ENCODE measurements around the gene PHACTR3.
"Not testable (repeated sequence)": the region's sequence is repeated elsewhere in the genome, so short reads cannot be mapped to it uniquely, and the experiment has no call there.

The PHACTR3 gene

GRCh38 chr20:59871096-59871495 is 266.8 kb downstream of the PHACTR3 start:
- Histone ChIP-seq H3K9me3 (ENCODE audit: control insufficient read depth in 1 of 2, low read length in 2 of 2) (no peaks in the 10 kb centered on the region), H3K4me3 (ENCODE audit: low read depth in 1 of 2, low read length in 2 of 2) (no peak overlapping the region), H3K27me3 (ENCODE audit: control insufficient read depth in 1 of 2, insufficient read depth in 2 of 2, low read length in 2 of 2) (no peaks in the 10 kb centered on the region), H3K4me1 (ENCODE audit: control insufficient read depth in 1 of 2, insufficient read depth in 2 of 2, low read length in 2 of 2) (no peaks in the 10 kb centered on the region), H3K9ac (ENCODE audit: low read depth in 1 of 2, low read length in 2 of 2) (no peak overlapping the region), H3K36me3 (ENCODE audit: control insufficient read depth in 1 of 2, insufficient read depth in 2 of 2, low read length in 2 of 2) (no peaks in the 10 kb centered on the region), H3K27ac (ENCODE audit: low read depth, low read length) (no peak overlapping the region)

DNA sequence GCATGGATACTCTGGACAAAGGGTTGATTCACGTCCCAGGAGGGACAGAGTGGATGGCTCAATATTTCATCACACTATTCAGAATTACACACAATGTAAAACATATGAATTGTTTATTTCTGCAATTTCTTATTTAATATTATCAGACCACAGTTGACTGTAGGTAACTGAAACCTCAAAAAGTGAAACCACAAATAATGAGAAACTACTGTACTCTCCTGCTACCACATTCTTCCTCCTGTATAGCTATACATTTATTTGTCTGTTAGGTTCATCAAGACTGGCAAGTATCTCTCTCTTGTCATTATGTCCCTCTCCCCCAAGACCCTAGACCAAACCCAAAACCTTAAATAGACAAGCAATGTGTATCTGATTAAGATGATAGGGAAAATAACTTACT is 269.1 kb downstream of the PHACTR3 start:
- H3K9ac ChIP-seq (ENCODE audit: low read depth in 1 of 2, low read length in 2 of 2), result no peak overlapping the region
- H3K4me3 ChIP-seq (ENCODE audit: low read depth in 1 of 2, low read length in 2 of 2), result no peak overlapping the region
- no peaks in the 10 kb centered on the region for H3K27me3 ChIP-seq (ENCODE audit: control insufficient read depth in 1 of 2, insufficient read depth in 2 of 2, low read length in 2 of 2)
- H3K36me3 ChIP-seq (ENCODE audit: control insufficient read depth in 1 of 2, insufficient read depth in 2 of 2, low read length in 2 of 2), result no peaks in the 10 kb centered on the region
- H3K27ac ChIP-seq (ENCODE audit: low read depth, low read length), result no peak overlapping the region
- no peaks in the 10 kb centered on the region for H3K9me3 ChIP-seq (ENCODE audit: control insufficient read depth in 1 of 2, low read length in 2 of 2)
- no peaks in the 10 kb centered on the region for H3K4me1 ChIP-seq (ENCODE audit: control insufficient read depth in 1 of 2, insufficient read depth in 2 of 2, low read length in 2 of 2)

DNA sequence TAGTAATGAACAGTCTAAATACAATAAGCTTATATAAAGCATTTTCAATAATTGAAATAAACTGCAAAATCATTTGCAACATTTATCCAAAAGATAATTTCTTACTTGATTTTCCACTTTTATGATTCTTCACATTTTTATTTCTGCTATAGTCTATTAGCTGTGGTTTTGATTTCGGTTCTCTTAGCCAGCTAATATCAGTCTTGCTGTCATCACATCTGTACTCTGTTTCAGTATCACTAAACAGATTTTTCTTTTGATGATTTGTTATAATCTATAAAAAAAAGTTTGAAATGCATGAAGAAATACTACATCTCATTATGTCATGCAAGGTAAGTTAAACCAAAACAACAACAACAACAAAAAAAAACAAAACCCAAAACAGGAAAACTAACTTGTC is 275.9 kb downstream of the PHACTR3 start:
- no peaks in the 10 kb centered on the region for H3K9me3 ChIP-seq (ENCODE audit: control insufficient read depth in 1 of 2, low read length in 2 of 2)
- H3K27me3 ChIP-seq (ENCODE audit: control insufficient read depth in 1 of 2, insufficient read depth in 2 of 2, low read length in 2 of 2), result no peaks in the 10 kb centered on the region
- H3K27ac ChIP-seq (ENCODE audit: low read depth, low read length), result no peak overlapping the region
- H3K4me3 ChIP-seq (ENCODE audit: low read depth in 1 of 2, low read length in 2 of 2), result no peak overlapping the region
- no peaks in the 10 kb centered on the region for H3K36me3 ChIP-seq (ENCODE audit: control insufficient read depth in 1 of 2, insufficient read depth in 2 of 2, low read length in 2 of 2)
- no peak overlapping the region for H3K9ac ChIP-seq (ENCODE audit: low read depth in 1 of 2, low read length in 2 of 2)
- no peaks in the 10 kb centered on the region for H3K4me1 ChIP-seq (ENCODE audit: control insufficient read depth in 1 of 2, insufficient read depth in 2 of 2, low read length in 2 of 2)

GRCh38 chr20:59884494-59884893 is 280.2 kb downstream of the PHACTR3 start:
- no peaks in the 10 kb centered on the region for H3K36me3 ChIP-seq (ENCODE audit: control insufficient read depth in 1 of 2, insufficient read depth in 2 of 2, low read length in 2 of 2)
- no peak overlapping the region for H3K4me3 ChIP-seq (ENCODE audit: low read depth in 1 of 2, low read length in 2 of 2)
- no peak overlapping the region for H3K27ac ChIP-seq (ENCODE audit: low read depth, low read length)
- H3K4me1 ChIP-seq (ENCODE audit: control insufficient read depth in 1 of 2, insufficient read depth in 2 of 2, low read length in 2 of 2), result no peaks in the 10 kb centered on the region
- H3K9me3 ChIP-seq (ENCODE audit: control insufficient read depth in 1 of 2, low read length in 2 of 2), result no peaks in the 10 kb centered on the region
- H3K9ac ChIP-seq (ENCODE audit: low read depth in 1 of 2, low read length in 2 of 2), result no peak overlapping the region
- no peaks in the 10 kb centered on the region for H3K27me3 ChIP-seq (ENCODE audit: control insufficient read depth in 1 of 2, insufficient read depth in 2 of 2, low read length in 2 of 2)

- Histone ChIP-seq H3K27me3 (ENCODE audit: control insufficient read depth in 1 of 2, insufficient read depth in 2 of 2, low read length in 2 of 2) (no peaks in the 10 kb centered on the region), H3K4me3 (ENCODE audit: low read depth in 1 of 2, low read length in 2 of 2) (no peak overlapping the region), H3K27ac (ENCODE audit: low read depth, low read length) (no peak overlapping the region), H3K9ac (ENCODE audit: low read depth in 1 of 2, low read length in 2 of 2) (no peak overlapping the region), H3K4me1 (ENCODE audit: control insufficient read depth in 1 of 2, insufficient read depth in 2 of 2, low read length in 2 of 2) (no peaks in the 10 kb centered on the region), H3K9me3 (ENCODE audit: control insufficient read depth in 1 of 2, low read length in 2 of 2) (no peaks in the 10 kb centered on the region), H3K36me3 (ENCODE audit: control insufficient read depth in 1 of 2, insufficient read depth in 2 of 2, low read length in 2 of 2) (no peaks in the 10 kb centered on the region)
These were observed 283.7 kb downstream of the PHACTR3 start for GRCh38 chr20:59888050-59888449.

GRCh38 chr20:59890035-59890434 is 285.7 kb downstream of the PHACTR3 start:
- H3K4me1 ChIP-seq (ENCODE audit: control insufficient read depth in 1 of 2, insufficient read depth in 2 of 2, low read length in 2 of 2); H3K36me3 ChIP-seq (ENCODE audit: control insufficient read depth in 1 of 2, insufficient read depth in 2 of 2, low read length in 2 of 2); H3K4me3 ChIP-seq (ENCODE audit: low read depth in 1 of 2, low read length in 2 of 2); H3K9ac ChIP-seq (ENCODE audit: low read depth in 1 of 2, low read length in 2 of 2); H3K9me3 ChIP-seq (ENCODE audit: control insufficient read depth in 1 of 2, low read length in 2 of 2); H3K27me3 ChIP-seq (ENCODE audit: control insufficient read depth in 1 of 2, insufficient read depth in 2 of 2, low read length in 2 of 2); H3K27ac ChIP-seq (ENCODE audit: low read depth, low read length): not testable (repeated sequence)

GRCh38 chr20:59891581-59891980 is 287.2 kb downstream of the PHACTR3 start:
- Histone ChIP-seq H3K4me3 (ENCODE audit: low read depth in 1 of 2, low read length in 2 of 2) (no peak overlapping the region), H3K27me3 (ENCODE audit: control insufficient read depth in 1 of 2, insufficient read depth in 2 of 2, low read length in 2 of 2) (no peaks in the 10 kb centered on the region), H3K27ac (ENCODE audit: low read depth, low read length) (no peak overlapping the region), H3K4me1 (ENCODE audit: control insufficient read depth in 1 of 2, insufficient read depth in 2 of 2, low read length in 2 of 2) (peaks cover 0 to 8% of the 10 kb centered on the region in 2 donors), H3K9me3 (ENCODE audit: control insufficient read depth in 1 of 2, low read length in 2 of 2) (no peaks in the 10 kb centered on the region), H3K9ac (ENCODE audit: low read depth in 1 of 2, low read length in 2 of 2) (no peak overlapping the region), H3K36me3 (ENCODE audit: control insufficient read depth in 1 of 2, insufficient read depth in 2 of 2, low read length in 2 of 2) (no peaks in the 10 kb centered on the region)

- Histone ChIP-seq H3K9me3 (ENCODE audit: control insufficient read depth in 1 of 2, low read length in 2 of 2) (no peaks in the 10 kb centered on the region), H3K9ac (ENCODE audit: low read depth in 1 of 2, low read length in 2 of 2) (no peak overlapping the region), H3K4me3 (ENCODE audit: low read depth in 1 of 2, low read length in 2 of 2) (no peak overlapping the region), H3K36me3 (ENCODE audit: control insufficient read depth in 1 of 2, insufficient read depth in 2 of 2, low read length in 2 of 2) (no peaks in the 10 kb centered on the region), H3K4me1 (ENCODE audit: control insufficient read depth in 1 of 2, insufficient read depth in 2 of 2, low read length in 2 of 2) (peaks cover 0 to 9% of the 10 kb centered on the region in 2 donors), H3K27me3 (ENCODE audit: control insufficient read depth in 1 of 2, insufficient read depth in 2 of 2, low read length in 2 of 2) (no peaks in the 10 kb centered on the region), H3K27ac (ENCODE audit: low read depth, low read length) (no peak overlapping the region)
These were observed 291.6 kb downstream of the PHACTR3 start for GRCh38 chr20:59895908-59896307.
